Measurements from ENCODE around the gene CABP4.

The CABP4 gene

GRCh38 chr11:67503119-67504004 is 48.2 kb downstream of the CABP4 start:
- no peak for TF ChIP-seq ZNF274 (IDR thresholded peaks at IDR 0.05; ENCODE audit: low read depth, low read length)
- H3K4me3 ChIP-seq (ENCODE audit: low read length): peak overlapping the region; percentile 71; the same call in 1 of the 2 replicates

DNA sequence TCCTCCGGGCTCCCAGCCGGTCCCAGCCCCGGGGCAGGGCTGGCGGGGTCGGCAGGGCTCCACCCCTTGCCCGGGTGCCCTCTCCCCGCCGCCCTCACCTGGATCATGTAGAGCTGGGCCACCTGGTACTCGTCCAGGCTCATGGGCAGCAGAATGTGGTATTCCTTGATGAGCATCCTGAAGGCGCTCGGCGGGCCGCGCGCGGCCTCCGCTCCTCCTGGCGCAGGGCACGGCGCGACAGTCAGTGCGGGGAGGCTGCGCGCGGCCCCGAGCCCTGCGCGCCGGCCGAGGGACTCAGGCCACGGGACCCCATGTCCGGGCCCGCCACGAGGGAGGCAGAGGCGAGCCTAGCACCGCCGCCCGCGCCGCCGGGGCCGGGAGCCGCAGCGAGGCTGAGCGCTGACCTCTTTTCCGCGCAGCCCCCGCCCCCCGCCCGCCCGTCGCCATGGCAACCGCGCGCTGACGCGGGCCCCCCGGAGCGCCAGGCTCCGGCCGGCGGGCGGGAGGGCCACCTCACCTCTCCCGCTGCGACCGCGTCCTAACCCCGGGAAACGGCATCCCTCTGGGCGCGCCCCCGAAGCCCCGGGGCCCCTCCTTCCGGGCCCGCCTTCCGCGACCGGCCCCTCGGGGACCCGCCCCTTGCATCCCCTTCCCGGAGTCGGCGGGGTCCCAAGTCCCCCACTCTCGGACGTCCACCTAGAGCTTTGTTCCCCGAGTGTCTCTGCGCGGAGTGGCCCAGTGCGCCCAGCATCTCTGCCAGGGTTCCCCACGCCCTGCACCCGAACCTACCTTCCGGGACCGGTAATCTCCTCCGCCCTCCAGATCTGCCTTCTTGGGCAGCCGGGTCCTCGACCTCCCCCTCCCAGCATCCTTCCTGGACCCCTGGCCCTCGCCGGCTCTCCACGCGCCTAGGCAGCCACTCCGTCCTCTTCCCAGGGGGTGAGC is 49.1 kb downstream of the CABP4 start:
- H3K4me3 ChIP-seq (ENCODE audit: low read length): peak overlapping the region; percentile 71
- no peak for TF ChIP-seq ZNF274 (IDR thresholded peaks at IDR 0.05; ENCODE audit: low read depth, low read length)

GRCh38 chr11:67504950-67505581 is 49.9 kb downstream of the CABP4 start, which contains the start of gene PITPNM1:
Gene PITPNM1, minus strand, starts transcription at chr11:67505363. Its CDS starts 1,183 bp downstream, at chr11:67504180.
- no peak for TF ChIP-seq ZNF274 (IDR thresholded peaks at IDR 0.05; ENCODE audit: low read depth, low read length)
- H3K4me3 ChIP-seq (ENCODE audit: low read length): peak within 1 kb of the TSS; percentile 71

GRCh38 chr11:67505605-67506396 is 50.6 kb downstream of the CABP4 start:
- peak overlapping the region; percentile 2; the same call in 1 of the 2 replicates for H3K4me3 ChIP-seq (ENCODE audit: low read length)
- no peak for TF ChIP-seq ZNF274 (IDR thresholded peaks at IDR 0.05; ENCODE audit: low read depth, low read length)

- no peak for TF ChIP-seq ZNF274 (IDR thresholded peaks at IDR 0.05; ENCODE audit: low read depth, low read length)
- H3K4me3 ChIP-seq (ENCODE audit: low read length): no peak overlapping the region; the same call in 1 of the 2 replicates
These were observed 51.4 kb downstream of the CABP4 start for GRCh38 chr11:67506426-67507051.

- peak overlapping the region; percentile 67 for H3K4me3 ChIP-seq (ENCODE audit: low read length)
- TF ChIP-seq ZNF274 (IDR thresholded peaks at IDR 0.05; ENCODE audit: low read depth, low read length): no peak
These were observed 52.2 kb downstream of the CABP4 start for GRCh38 chr11:67507242-67507863.

DNA sequence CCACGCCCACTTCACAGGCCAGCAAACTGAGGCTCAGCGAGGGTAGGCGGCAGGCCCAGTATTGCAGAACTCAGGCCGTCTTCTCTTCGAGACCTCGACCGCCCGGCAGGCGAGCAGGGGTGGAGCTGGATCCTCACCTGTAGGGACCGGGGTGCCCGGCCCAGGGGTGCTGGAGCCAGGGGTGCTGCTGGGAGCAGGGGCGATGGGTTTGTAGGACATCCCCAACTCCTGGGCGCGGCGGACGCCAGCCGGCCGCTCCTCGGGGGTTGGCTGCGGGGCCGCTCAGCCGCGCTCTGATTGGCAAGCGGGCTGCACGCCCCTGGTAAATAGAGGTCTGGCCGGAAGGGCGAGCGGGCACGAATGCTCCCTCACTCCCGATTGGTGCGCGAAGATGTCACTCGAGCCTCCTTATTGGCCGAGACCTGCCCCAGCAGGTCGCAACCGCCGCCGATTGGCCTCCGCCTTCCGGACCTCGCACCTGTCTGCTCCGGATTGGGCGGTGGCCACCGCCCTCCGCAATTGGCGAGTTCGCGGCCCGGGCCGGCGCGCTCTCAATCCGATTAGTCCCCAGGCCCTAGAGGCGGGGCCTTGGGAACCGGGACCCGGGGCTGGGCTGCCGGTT is 52.8 kb downstream of the CABP4 start, which contains the start of gene CDK2AP2:
TSS of gene CDK2AP2 (minus strand) at position 299 of the 622 bp plus-strand sequence. CDS start at position 219, 80 bp downstream.
- TF ChIP-seq ZNF274 (IDR thresholded peaks at IDR 0.05; ENCODE audit: low read depth, low read length): no peak
- peak within 1 kb of the TSS; percentile 67 for H3K4me3 ChIP-seq (ENCODE audit: low read length)

DNA sequence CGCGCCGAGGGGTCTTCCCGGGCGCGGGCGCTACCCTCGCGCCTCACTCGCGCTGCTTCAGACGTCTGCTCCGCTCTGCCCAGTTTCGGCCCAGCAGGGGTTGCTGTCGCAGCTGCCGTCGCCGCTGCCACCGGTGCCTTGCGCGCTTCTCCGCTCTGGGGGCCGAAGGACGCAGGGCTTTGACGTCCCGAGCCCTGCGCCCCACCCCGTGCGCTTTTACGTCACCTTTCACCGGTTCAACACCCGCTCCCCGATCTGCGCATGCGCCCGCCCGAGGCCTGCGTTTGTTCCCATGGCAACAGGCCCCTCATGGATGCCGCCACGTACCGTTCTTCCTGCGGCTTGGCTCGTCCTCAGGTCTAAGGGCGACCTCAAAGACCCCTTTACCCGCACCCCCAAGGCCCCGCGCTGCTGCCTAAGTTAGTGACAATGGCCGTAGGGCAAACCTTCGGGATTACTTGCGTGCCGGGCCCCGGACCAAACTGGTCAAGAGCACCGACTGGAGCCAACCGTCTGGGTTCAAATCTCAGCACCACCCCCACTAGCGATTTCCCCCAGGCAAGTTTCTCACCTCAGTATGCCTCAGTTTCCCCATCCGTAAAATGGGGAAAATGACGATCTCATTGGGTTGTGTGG is 53.5 kb downstream of the CABP4 start:
- TF ChIP-seq ZNF274 (IDR thresholded peaks at IDR 0.05; ENCODE audit: low read depth, low read length): no peak
- peak overlapping the region; percentile 61; the same call in 1 of the 2 replicates for H3K4me3 ChIP-seq (ENCODE audit: low read length)

- no peak overlapping the region for H3K4me3 ChIP-seq (ENCODE audit: low read length)
- no peak for TF ChIP-seq ZNF274 (IDR thresholded peaks at IDR 0.05; ENCODE audit: low read depth, low read length)
These were observed 54.8 kb downstream of the CABP4 start for GRCh38 chr11:67510023-67510345.

Data from GM08714 (cell line).